ENCODE results near the gene POLA2.
"Not testable (repeated sequence)": the region's sequence is repeated elsewhere in the genome, so short reads cannot be mapped to it uniquely, and the experiment has no call there.

POLA2 gene

DNA sequence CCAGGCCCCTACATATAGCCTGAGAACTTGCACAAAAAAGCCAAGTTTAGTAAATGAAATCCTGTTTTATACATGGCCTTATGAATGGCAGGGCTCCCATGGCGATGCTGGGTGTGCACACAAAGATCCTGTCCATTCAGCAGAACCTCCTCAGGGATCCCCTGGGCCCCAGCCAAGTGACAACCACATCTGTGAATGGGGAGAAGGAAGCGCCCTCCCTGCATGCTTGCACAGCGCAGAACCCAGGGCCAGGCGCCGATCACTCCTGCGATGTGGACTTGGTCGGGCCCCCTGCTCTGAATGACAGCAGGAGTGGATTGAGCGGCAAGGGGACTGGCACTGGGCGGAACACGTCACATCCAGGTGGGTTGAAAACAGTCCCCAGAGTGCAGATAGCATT, 48.5 kb downstream of the POLA2 start:
- DNase-seq = no peak

DNA sequence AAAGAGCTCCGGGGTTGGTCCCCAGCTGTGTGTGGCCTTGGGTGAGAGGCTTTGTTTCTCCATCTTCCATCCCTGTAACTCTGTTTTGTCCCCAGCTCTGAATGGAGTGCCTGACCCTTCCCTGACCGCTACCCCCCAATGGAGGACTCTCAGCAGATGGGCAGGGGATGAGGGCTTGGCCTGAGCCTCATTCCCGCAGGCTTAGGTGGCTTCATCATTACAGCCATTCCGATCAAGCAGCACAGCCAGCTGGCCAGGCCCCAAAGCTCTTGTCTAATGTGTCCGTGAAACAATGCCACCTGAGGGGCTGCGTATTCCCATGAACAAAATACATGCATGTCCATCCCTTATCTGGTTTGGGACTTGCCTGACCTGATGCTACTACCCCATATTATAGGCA, 49.0 kb downstream of the POLA2 start:
- DNase-seq = no peak

DNA sequence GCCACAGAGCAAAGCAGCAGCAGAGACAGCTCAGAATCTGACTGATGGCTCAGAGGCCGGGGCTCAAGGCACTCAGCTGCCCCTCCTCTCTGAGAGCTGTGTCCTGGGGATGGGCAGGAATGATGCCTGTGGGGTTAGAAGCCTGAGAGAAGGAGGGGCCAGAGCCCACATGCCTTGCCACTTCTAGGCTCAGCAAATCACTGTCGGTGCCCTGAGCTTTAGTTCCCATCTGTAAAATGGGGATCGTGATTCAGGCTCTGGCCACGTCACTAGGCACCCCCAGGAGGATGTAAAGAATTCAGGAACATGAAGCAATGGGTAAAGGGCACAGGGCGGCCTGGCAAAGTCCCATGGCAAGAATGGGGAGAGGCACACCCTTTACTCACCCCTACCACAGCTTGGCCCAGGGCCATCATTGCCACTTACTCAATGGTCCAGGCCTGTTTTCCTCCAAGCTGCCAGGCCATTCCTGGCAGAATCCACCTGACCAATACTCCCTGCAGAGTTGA, 49.5 kb downstream of the POLA2 start:
- no peak for DNase-seq

- peak; percentile 59 for DNase-seq
Measured at GRCh38 chr11:65314501-65315203, 52.9 kb downstream of the POLA2 start, which contains the start of gene CDC42EP2. Gene CDC42EP2, plus strand, starts transcription at chr11:65314866. Its CDS starts 6,033 bp downstream, at chr11:65320899.

DNA sequence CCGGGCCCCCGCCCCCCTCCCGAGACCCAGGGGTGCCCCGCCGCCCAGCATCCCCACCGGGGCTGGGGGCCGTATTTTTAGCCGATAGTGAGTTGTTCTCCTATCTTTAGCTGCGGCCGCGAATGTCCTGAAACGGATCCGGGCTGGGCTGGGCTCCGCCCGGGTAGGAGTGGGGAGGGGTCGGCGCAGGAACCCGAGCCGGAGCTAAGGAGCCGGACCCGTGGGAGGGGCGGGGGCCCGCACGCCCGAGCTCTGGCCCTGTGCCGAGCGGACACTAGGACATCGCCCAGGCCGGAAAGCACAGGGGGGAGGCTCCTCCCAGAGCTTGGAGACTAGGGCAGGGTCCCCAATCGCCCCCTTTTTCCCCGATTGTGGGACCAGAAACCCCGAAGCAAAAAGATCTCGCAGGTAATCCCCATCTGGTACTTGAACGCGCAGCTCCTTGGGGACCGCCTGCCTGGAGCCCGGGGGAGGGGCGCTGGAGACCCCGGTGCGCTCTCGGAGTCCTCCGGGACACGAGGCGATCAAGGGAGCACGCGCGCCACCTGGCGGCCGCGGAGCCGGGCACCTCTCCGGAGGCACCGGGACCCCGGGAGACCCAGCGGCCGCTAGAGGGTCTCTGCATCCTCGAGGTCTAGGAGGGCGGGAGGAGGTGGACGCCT, 53.6 kb downstream of the POLA2 start:
- DNase-seq = peak; percentile 68

DNA sequence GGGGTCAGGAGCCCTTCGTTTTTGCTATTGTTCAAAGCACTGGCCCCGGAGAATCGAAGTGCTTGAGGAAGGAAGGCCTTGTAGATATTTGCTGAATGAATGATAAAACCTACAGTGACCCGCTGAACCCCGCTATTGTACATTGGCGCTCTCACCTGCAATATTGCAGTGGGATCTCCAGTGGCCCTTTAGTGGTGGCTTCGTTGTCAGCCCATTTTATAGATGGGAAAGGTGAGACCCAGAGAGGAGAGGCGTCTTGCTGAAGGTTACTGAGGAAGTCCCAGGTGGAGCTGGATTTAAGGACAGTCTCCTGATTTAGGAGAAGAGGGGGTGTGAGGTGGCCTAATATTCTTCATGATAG, 54.1 kb downstream of the POLA2 start:
- DNase-seq = no peak

DNA sequence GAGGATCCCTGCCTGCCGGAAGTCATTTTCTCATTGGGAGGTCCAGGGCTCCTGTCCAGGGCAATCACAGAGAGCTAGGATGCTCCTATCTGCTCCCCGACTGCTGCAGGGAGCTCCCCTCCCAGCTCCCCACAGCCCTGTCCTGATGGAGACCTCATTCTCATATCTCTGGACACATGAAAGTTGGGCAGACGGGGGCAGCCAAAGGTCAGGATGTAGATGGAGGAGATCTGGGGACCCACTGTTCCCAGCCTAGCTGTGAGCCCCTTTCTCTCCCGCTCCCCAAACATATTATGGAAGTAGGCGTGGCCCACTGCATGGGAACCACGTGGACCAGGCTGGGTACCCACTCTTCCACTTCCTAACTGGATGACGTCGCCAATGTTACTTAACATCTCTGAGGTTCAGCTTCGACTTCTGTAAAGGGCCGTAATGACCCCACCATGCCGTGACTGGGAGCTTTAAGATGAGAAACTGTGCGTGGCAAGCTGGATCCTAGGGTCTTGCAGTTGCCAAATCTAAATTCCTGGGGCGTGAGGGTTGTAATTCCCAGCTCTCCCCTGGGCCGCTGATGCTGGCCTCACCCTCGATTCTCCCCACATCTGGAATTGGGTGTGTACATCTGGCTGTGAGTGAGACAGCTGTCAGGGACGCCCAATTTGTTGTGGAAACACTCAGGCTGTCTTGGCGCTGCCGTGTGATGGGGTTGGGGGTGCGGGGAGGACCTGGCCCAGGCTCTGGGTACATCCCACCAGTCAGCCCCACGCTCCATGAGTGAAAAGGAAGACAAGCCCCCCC, 54.7 kb downstream of the POLA2 start:
- no peak for DNase-seq

GRCh38 chr11:65317025-65317786, 55.4 kb downstream of the POLA2 start:
- DNase-seq = no peak

GRCh38 chr11:65320386-65321075, 58.8 kb downstream of the POLA2 start:
- DNase-seq = no peak

DNA sequence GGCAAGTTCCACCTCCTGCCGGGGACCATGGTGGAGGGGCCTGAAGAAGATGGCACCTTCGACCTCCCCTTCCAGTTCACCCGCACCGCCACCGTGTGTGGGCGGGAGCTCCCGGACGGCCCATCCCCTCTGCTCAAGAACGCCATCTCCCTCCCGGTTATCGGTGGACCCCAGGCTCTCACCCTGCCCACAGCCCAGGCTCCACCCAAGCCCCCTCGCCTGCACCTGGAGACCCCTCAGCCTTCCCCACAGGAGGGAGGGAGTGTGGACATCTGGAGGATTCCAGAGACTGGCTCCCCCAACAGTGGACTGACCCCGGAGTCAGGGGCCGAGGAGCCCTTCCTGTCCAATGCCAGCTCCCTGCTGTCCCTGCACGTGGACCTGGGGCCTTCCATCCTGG, 59.3 kb downstream of the POLA2 start:
- no peak for DNase-seq

DNA sequence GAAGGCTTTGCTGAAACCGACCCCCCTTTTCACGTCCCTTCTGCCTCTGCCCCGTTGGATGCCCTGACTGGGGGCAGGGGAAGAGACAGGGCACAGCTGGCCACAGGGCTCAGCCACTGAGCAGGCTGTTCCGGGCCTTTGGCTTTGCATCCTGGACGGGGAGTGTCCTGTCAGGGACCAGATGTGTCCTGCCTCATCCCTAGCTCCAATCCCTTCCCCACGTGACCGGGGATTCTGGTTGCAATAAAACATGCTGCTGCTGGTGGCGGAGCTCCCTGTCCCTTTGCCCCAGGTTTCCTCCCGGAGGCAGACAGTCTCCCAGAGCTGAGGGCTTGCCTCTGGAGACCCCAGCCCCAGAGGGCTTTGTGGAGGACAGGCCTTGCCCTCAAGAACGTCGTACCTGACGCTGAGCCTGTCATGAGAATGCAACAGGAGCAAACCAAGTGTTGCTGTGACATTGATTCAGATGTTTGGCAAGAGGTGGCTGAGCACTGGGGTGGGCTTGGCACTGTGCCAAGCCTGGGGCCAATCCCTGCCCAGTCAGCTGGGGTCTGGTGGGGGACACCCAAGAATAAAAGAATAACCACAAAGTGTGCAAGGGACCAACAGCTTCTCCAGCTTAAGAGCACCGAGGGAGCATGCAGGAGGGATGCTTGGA, 60.2 kb downstream of the POLA2 start:
- no peak for DNase-seq

DNA sequence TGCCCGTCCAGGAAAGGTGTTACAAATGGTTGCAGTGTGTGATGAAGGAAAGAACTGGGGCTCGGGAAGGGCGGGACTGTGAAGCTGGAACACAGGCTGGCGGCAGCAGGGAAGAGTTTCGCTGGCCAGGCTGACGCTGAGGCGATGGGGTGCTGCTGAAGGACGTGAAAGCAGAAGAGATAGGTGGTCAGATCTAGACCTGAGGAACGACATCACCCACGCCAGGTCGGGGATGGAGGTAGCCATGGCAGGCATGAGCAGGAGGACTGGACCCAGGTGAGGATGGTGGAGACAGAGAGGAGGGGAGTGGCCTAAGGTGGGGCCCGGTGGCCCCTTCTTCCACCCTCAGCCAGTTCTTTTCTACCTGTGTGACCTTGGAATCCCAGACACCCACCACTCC, 62.1 kb downstream of the POLA2 start:
- DNase-seq = no peak

DNA sequence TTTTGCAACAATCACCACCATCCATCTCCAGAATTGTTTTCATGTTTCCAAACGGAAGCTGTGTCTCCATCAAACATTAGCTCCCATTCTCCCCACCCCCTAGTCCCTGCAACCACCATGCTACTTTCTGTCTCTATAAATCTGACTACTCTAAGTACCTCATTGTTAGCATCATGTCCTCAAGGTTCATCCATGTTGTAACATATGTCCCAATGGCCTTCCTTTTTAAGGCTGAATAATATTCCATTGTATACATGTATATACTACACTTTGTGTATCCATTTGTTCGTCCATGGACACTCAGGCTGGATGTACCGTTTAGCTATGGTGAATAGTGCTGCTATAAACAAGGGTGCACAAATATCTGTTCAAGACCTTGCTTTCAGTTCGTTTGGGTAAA, 63.7 kb downstream of the POLA2 start:
- no peak for DNase-seq

GRCh38 chr11:65327021-65327420, 65.3 kb downstream of the POLA2 start:
- no peak for DNase-seq

- DNase-seq = peak; percentile 88
Measured at GRCh38 chr11:65329478-65329877, 67.7 kb downstream of the POLA2 start.

- peak; percentile 99 for DNase-seq
Measured at GRCh38 chr11:65329944-65330403, 68.2 kb downstream of the POLA2 start.

DNA sequence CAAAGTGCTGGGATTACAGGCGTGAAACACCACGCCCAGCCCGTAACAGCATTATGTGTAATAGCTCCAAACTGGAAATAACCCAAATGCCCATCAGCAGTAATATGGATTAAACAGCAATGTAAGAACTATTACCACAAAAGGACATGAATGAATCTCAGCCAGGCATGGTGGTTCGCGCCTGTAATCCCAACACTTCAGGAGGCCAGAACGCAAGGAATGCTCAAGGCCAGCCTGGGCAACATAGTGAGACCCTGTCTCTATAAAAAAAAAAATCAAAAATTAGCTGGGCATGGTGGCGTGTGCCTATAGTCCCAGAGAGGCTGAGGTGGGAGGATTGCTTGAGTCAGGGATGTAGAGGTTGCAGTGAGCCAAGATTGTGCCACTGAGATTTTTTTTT, 68.8 kb downstream of the POLA2 start:
- no peak for DNase-seq

GRCh38 chr11:65332591-65332990, 70.8 kb downstream of the POLA2 start:
- DNase-seq = not testable (repeated sequence)

- no peak for DNase-seq
Measured at GRCh38 chr11:65334696-65335295, 73.0 kb downstream of the POLA2 start.

GRCh38 chr11:65338676-65339075, 76.9 kb downstream of the POLA2 start:
- DNase-seq = no peak

DNA sequence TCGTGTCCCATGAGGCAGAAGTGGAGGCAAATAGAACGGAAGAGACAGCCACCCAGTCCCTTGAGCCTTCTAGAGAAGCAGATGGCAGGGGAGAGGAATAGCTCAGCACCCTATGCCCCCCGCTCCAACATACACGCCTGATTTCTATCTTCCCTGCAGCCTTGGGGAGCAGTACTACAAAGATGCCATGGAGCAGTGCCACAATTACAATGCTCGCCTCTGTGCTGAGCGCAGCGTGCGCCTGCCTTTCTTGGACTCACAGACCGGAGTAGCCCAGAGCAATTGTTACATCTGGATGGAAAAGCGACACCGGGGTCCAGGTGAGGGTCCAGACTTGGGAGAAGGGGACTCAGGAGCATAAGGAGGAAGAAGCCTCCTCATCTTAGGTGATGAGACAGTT, 78.5 kb downstream of the POLA2 start:
- DNase-seq = no peak
